Lung microvascular endothelial cell (primary cell): ENCODE results near the gene SYNDIG1L. TPM values are rescaled to one million over a fixed set of nuclear protein-coding genes. Genes with fewer than 3 reads are reported as not detected.

Experiments used
- DNase-seq, 2 donors: peaks; one replicate each; pipeline versions ENCODE4 v3.0.0 to v3.0.0-alpha.2; 2010; ENCODE audit warnings: low read depth in 2 of 2
- total RNA-seq: library from RNA; depleted of rRNA; stranded (reverse); fragments of >200 nt; gene quantifications from 2 replicates; pipeline ENCODE4 v1.2.1, GENCODE V29; 2014

The SYNDIG1L gene
- total RNA-seq, 1 donor from 2014 or later, result not detected

DNA sequence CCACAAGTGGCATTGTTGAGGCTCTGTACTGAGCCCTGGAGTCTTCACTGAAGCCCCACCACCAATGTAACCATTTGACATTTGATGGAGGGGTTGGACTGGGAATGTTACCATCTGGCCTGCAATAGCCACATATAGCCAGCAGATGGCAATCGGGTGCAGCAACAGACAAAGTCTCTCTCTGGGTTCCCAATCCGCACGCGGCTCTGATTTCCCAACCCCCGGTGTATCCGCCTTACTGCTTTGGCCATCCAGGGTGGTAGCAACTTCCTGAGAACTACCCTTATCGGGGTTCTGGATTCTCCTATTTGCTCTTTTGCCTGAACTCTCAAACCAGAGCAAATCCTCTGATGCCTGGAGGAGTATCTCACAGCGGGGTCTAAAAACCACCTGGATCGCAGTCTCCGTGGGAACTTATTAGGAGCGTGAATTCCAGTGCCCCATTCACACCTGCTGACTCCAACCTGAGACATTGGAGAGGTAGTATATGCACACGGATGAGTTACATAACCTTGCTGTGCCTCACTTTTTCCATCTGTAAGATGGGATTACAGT lies 63.6 kb downstream of the SYNDIG1L start:
- DNase-seq, result peak; percentile 70 to 79

DNA sequence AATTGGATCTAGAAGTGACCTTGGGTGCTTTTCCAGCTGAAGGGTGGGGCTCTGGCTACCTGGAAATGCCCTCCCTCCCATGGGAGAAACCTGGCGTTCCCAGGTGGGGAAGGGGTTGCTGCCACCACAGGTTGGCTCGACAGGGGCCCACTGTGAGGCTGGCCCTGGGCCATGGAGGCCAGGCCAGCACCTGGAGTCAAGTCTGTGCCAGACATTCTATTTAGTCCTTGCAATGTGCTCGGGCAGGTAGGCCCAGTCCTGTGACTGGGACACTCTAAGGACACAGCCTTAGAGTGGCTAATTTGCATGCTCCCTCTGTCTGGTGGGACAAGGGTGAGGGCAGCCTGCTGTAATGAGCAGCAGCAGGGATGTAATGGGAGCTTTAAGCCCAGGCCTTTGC lies 65.8 kb downstream of the SYNDIG1L start:
- DNase-seq, result no peak

DNA sequence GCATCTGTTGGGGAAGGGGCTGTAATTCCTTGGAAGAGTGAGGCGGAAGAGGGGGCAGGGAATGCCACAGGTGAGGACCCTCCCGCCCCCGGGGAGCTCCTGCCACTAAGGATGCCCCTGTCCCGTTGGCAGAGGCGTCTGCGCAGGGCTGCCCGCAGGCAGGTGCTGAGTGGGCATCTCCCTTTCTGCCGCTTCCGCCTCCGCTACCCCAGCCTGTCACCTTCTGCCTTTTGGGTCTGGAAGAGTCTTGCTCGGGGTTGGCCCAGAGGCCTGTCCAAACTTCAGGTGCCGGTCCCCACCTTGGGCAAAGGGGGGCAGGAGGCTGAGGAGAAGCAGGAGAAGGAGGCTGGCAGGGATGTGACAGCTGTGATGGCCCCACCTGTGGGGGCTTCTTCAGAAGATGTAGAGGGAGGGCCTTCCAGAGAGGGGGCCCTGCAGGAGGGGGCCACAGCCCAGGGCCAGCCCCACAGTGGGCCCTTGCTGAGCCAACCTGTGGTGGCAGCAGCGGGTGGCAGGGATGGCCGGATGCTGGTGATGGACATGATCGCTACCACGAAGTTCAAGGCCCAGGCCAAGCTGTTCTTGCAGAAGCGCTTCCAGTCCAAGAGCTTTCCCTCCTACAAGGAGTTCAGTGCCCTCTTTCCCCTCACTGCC lies 67.7 kb downstream of the SYNDIG1L start:
- DNase-seq, result no peak

DNA sequence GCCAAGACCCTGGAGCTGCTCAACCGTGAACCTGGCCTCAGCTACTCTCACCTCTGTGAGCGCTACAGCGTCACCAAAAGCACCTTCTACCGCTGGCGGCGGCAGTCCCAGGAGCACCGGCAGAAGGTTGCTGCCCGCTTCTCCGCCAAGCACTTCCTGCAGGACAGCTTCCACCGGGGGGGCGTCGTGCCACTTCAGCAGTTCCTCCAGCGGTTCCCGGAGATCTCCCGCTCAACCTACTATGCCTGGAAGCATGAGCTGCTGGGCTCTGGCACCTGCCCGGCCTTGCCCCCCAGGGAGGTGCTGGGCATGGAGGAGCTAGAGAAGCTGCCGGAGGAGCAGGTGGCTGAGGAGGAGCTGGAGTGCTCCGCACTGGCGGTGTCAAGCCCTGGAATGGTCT lies 68.4 kb downstream of the SYNDIG1L start:
- DNase-seq, result no peak

DNA sequence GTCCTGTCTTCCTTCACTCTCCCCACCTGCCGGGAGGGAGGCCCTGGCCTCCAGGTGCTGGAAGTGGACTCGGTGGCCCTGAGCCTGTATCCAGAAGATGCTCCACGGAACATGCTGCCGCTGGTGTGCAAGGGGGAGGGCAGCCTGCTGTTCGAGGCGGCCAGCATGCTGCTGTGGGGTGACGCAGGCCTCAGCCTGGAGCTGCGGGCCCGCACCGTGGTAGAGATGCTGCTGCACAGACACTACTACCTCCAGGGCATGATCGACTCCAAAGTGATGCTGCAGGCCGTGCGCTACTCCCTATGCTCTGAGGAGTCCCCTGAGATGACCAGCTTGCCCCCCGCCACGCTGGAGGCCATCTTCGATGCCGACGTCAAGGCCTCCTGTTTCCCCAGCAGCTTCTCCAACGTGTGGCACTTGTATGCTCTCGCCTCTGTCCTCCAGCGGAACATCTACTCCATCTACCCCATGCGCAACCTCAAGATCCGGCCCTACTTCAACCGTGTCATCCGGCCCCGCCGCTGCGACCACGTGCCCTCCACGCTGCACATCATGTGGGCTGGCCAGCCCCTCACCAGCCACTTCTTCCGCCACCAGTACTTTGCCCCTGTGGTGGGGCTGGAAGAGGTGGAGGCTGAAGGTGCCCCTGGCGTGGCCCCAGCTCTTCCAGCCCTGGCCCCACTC lies 69.0 kb downstream of the SYNDIG1L start:
- no peak for DNase-seq

Other genes with a start within 250 kb of the SYNDIG1L start
- not detected in 2 replicates for gene VSX2, start 186.8 kb downstream of the SYNDIG1L start, total RNA-seq
- 32.5 and 51.2 TPM in 2 replicates for gene ABCD4, start 123.3 kb downstream of the SYNDIG1L start, total RNA-seq
- gene VRTN, start 77.7 kb downstream of the SYNDIG1L start, total RNA-seq, result not detected in 2 replicates
- gene NPC2, start 67.1 kb upstream of the SYNDIG1L start, total RNA-seq, result 153 and 244 TPM in 2 replicates
- gene ISCA2, start 67.6 kb upstream of the SYNDIG1L start, total RNA-seq, result 8.5 and 9.2 TPM in 2 replicates
- gene LTBP2, start 186.0 kb upstream of the SYNDIG1L start, total RNA-seq, result 6.2 and 44.9 TPM in 2 replicates